ENCODE measurements around the gene INPP1.

INPP1 gene

DNA sequence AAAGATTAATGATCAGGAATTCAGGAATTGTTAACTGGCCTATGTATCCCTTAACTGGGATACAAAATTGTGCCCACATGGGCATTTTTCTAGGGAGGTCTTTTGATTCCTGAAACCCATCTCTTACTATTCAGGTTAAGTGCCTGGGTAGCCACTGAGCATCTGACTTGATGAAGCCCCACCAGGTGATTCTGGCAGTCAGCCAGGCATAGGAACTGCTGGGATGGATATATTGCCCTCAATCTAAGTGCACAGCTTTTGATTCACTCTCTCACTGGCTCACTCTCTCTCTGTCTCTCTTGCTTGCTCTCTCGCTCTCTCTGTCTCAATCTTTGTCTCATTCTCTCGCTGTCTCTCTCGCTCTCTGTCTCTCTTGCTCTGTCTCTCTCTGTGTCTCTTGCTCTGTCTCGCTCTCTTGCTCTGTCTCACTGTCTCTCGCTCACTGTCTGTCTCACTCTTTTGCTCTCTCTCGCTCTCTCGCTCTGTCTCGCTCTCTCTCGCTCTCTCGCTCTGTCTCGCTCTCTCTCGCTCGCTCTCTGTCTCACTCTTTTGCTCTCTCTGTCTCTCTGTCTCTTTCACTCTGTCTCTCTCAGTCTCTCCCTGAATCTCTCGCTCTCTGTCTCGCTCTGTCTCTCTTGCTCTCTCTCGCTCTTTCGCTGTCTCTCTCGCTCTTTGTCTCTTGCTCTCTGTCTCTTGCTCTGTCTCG, 22.3 kb downstream of the INPP1 start:
- DNase-seq, result no peak

DNA sequence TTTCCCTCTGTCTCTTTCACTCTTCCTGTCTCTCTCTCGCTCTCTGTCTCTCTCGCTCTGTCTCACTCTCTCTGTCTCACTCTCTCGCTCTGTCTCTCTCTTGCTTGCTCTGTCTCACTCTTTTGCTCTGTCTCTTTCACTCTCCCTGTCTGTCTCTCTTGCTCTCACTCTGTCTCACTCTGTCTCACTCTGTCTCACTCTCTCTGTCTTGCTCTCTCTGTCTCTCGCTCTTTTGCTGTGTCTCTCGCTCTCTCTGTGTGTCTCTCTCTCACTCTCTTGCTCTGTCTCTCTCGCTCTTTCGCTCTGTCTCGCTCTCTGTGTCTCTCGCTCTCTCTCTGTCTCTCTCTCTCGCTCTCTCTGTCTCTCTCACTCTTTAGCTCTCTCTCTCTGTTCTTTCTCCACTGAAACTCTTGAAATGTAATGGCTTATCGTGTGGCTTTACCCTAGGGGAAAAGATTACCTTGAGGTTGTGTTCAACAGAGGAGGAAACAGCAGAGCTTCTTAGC, 22.9 kb downstream of the INPP1 start:
- no peak for DNase-seq

- DNase-seq, result no peak
Measured at GRCh38 chr2:190367091-190367490, 23.7 kb downstream of the INPP1 start.

DNA sequence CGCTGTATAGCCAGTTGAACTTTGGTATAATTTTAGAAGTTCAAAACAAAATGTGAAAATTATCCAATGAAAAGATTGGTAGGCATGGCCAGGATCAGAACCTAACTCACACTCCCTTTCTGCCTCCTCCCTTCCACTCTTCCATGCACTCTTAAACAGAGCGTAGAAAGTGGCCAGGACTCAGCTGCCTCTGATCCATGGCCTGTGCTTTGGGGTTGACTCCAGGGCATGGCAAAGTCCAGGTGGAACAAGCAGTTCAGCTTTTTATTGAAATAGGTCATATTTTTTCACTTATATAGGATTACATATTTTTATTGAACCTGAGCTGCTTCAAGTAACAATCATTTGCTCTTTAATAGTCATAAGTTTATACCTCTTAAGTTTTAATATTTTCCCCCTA, 26.2 kb downstream of the INPP1 start:
- no peak for DNase-seq

- no peak for DNase-seq
Measured at GRCh38 chr2:190376083-190376482, 32.7 kb downstream of the INPP1 start.

- no peak for DNase-seq
Measured at GRCh38 chr2:190376591-190377245, 33.3 kb downstream of the INPP1 start.

GRCh38 chr2:190378880-190379237, 35.5 kb downstream of the INPP1 start:
- DNase-seq, result no peak

- DNase-seq, result no peak
Measured at GRCh38 chr2:190379249-190379964, 36.0 kb downstream of the INPP1 start.

DNA sequence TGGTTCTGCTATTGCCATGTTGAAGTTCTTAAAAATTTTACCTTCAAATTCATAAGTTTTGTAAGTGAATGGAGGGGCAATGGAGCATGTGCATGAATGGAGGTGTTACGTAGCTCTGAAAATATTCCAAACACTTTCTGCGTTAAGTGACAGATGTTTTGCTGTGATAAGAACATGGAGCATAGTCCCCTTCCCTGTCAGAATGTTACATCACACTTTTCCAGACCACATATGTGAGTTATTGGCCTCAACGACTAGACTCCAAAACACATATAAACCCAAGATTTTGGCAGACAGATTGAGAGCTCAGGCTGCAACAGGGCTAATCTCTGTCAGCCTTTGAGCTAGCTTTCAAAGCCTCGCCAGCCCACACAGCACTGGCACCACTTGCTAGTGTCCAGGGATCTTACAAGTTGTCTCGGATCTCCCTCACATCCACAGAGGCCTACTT, 37.6 kb downstream of the INPP1 start:
- DNase-seq, result no peak

- peak; percentile 40 for DNase-seq
Measured at GRCh38 chr2:190382851-190383250, 39.5 kb downstream of the INPP1 start.

GRCh38 chr2:190387422-190387821, 44.0 kb downstream of the INPP1 start:
- DNase-seq, result no peak

DNA sequence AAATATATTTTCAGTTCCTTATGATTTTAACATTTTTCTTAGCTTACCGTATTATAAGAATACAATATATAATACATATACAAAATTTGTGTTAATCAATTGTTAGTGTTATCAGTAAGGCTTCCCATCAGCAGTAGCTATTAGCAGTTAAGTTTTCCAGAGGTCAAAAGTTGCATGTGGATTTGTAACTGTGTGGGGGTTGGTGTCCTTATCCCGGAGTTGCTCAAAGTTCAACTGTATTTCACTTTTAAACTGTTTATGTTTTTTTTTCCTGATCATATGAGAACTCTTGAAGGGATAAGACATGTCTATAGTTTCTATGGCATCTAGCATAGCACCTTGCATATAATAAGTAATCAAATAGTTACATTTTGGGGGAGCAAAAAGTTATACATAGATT, 52.9 kb downstream of the INPP1 start:
- no peak for DNase-seq

DNA sequence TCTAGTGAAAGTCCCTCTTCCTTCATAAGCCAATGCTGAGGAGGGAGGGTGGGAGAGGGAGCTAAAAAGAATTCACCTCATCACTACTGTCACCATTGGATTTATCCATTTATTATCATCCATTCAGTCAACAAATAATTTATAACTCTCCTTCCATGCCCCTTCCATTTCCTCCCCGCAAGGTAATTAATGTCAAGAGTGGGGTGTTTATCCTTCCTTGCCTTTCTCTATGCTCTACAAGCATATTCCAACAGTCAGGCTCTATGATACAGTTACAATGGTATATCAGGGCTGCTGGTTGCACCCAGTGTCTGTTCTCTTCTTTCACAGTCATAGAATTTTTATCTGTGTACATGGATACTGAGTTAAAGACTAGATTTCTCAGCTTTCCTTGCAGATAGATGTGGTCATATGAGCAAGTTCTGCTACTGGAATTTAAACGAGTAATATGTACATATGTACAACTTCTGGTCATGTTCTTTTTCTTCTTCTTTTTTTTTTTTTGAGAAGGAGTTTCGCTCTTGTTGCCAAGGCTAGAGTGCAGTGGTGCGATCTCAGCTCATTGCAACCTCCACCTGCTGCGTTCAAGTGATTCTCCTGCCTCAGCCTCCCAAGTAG, 59.7 kb downstream of the INPP1 start:
- DNase-seq, result no peak

DNA sequence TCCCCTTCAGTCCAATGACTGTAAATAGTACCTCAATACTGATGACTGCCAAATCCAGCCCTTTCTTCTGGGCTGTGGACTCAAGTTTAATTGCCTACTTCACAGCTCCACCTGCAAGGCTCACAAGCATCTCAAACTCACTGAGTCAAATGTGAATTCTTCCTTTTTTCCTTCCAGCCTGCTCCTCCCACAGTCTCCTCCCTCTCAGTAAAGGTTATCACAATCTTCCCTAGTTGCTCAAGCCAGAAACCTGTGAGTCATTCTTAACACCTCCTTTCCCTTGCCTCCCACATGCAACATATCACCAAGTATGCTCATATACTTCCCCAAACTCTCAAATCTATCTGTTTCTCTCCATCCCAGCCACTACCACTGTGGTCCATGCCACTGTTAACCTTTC, 61.1 kb downstream of the INPP1 start:
- no peak for DNase-seq

- DNase-seq, result no peak
Measured at GRCh38 chr2:190405070-190405469, 61.7 kb downstream of the INPP1 start.

- DNase-seq, result no peak
Measured at GRCh38 chr2:190405995-190406394, 62.6 kb downstream of the INPP1 start.

GRCh38 chr2:190406805-190407204, 63.4 kb downstream of the INPP1 start:
- no peak for DNase-seq

DNA sequence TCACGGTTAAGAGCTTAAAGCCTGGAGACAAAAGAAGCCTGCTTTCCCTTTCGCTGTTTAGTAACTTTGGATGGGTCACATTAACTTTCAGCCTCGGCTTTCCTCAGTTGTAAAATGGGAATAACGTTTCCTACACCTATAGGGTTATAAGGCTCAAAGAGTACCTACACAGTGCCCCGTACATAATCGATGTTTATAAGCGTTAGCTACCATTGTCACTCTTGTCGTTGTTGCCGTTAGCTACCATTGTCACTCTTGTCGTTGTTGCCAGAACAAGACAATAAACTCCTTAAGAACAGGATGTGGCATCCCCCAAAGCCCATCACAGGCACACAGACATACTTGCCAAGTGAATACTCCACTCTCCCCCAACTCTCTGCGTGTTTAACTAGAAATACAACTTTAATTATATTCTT, 63.9 kb downstream of the INPP1 start:
- no peak for DNase-seq

DNA sequence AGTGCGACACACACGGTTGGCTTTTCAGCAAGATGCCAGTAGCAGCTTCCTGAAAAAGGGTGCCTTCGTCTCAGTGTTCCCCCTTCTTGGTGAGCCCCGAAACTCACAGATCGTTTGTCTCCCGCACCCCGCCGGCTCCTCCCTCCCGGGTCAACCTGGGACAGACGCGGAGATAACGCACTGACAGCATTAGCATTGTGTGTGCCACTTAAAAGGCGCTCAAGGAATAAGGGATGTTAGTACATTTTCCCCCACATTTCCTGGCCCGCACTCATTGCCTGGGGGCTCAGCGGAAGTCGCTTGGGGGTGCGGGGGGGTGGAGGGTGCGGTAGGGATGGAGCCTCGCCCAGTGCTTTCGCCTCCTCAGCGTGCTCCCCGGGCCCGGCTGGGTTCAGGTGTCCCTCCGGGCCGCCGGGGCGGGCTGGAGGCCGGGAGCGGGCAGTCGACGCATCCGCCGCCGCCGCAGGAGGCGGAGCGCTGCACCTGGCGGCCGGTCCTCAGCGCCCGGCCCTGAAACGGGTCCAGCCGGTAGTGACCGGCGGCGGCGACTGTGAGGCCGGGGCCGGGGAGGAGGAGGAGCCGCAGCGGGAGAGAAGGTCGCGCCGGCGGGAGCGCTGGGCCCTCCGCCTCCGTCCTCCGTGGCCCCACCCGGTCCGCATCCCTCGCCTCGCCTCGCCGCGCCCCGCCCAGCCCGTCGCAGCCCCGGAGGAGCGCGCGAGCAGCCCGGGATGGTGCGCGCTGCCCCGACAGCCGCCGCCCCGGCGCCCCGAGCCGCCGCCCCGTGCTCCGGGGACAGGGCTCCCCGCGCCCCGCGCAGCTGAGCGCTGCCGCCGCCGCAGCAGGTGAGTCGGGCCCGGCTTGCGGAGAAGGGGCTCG, 64.5 kb downstream of the INPP1 start, which contains the start of gene MFSD6:
TSS of gene MFSD6 (plus strand) at position 694 of the 876 bp plus-strand sequence. CDS start 27,675 bp downstream, outside the sequence.
- no peak for DNase-seq

- DNase-seq, result no peak
Measured at GRCh38 chr2:190408538-190409271, 65.3 kb downstream of the INPP1 start.

DNA sequence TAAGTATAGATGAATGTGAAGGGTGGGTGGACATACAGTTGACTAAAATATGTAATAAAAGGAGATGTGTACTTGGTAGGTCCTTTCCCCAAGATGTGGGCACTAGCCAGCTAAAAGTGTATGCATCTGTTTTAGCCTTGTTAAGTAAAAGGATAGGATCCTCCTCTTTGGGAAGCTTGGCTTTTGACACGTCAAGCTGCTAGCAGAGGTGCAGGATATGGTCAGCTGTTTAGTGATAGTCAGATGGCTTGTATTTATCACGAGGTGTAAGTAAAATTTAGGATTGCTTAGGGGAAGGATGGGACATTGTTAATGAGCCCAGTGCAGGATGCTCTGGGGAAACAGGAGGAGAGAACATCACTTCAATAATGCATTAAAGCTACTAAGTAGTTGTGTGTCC, 66.2 kb downstream of the INPP1 start:
- DNase-seq, result no peak

GRCh38 chr2:190410166-190410565, 66.8 kb downstream of the INPP1 start:
- no peak for DNase-seq

Data from NCI-H1436 treated with DMSO at 0.1 percent for 48 hours (cell line).